M059J (cell line): ENCODE data around the gene SNX10. TPM values are rescaled to one million over a fixed set of nuclear protein-coding genes. Genes with fewer than 3 reads are reported as not detected.

Experiments
- DNase-seq: peaks from one replicate; pipeline ENCODE4 v3.0.0-alpha.2; 2012; ENCODE audit warnings: low read depth
- total RNA-seq: library from RNA; depleted of rRNA; stranded (reverse); fragments of >200 nt; shearing (Covaris generic); gene quantifications from 2 replicates; pipeline ENCODE4 v1.2.3, GENCODE V29; 2014

The SNX10 gene
- total RNA-seq, 1 experiment from 2014 or later, result 10.2 TPM

DNA sequence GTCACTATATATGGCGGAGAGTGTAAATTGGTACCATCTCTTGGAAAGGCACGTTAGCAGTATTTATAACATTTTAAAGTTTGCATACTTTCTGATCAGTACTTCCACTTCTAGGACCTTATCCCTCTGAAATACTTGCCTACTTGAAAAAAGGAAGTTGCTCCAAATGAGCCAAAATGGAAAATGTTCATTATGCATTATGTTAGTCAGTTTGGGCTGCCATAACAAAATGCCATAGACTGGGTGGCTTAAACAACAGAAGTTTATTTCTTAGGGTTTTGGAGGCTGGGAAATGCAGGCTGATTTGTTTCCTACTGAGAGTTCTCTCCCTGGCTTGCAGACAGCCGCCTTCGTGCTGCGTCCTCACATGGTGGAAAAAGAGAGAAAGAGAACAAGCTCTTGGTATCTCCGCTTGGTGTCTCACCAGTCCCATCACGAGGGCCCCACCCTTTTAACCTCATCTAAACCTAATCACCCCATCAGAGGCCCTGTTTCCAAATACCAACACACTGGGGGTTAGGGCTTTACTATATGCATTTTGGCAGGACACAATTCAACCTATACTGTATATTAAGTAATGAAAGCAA lies 6.9 kb downstream of the SNX10 start:
- no peak for DNase-seq

DNA sequence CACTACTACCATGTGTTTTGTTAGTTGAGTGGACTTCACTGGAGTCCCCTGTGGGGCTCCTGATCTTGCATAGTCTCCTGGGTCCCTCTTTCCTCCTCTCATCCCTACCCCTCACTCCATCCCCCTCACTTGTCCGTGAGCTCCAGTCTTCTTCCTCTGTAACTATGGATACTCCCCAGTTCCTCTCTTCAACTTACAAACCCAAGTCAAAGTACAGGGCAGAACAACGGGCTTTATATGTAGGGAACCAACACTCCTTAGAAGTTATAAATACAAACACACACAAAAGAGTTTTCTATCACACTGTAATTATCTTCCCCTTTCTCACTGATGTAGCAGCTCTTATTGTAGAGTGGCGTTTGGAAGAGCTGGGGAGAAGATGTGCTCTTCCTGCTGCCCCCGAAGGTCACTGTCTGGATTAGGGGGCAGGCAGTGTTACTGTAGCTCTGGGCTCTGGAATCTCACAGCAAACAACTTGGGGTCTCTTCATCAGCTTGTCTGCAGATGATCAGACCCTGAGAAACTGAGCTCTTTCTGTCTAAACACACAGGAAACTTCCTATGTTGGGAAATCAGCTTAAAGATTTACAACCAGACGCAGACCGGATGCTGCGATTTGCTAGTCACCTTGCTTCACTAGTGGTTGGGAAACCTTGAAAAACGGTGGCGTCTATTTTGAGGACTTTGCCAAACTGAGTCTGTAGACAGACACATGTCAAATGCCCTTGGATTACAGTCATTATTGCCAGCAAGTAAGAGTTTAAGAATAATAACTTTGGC lies 13.6 kb downstream of the SNX10 start:
- no peak for DNase-seq

- DNase-seq, result no peak
Measured at GRCh38 chr7:26305869-26306665, 14.4 kb downstream of the SNX10 start.

DNA sequence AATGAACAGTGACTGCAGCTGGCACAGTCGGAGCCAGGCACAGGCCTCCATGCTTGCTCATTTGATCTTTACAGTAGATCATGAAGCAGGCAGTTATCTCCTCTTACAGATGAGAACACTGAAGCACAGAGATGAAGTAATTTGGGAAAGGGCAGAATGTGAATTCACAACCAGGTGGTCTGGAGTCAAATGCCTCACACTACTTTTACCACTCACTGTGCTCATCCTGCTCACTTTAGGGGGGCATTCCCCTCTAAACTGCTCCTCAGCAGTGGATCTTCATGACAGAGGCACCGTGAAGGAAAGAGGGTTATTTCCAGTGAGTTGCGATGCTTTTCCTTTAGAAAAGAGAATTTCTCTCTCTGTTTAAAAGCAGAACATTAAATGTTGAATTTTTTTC lies 15.1 kb downstream of the SNX10 start:
- DNase-seq, result no peak

- peak; percentile 85 for DNase-seq
Measured at GRCh38 chr7:26307226-26307625, 15.6 kb downstream of the SNX10 start.

DNA sequence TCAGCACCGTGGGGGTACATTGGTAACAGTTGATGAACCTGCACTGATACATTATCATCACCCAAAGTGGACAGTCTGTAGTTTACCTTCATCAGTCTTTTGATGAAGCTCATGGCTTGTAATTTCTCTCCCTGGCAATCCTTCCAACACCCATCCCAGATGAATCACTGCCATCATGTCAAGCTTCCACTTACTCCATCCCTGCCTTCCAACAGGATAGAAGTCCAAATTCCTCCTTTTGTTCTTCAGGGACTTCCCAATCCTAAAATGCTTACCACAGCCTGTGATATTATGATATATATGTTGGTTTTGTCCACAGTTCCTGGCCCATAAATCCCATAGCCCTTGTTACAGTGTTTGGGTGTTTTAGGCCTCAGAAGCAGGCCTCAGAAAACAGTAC lies 16.1 kb downstream of the SNX10 start:
- peak; percentile 18 for DNase-seq

- peak; percentile 76 for DNase-seq
Measured at GRCh38 chr7:26308551-26308950, 16.9 kb downstream of the SNX10 start.

- DNase-seq, result no peak
Measured at GRCh38 chr7:26309089-26309488, 17.4 kb downstream of the SNX10 start.

- no peak for DNase-seq
Measured at GRCh38 chr7:26311798-26312197, 20.1 kb downstream of the SNX10 start.

DNA sequence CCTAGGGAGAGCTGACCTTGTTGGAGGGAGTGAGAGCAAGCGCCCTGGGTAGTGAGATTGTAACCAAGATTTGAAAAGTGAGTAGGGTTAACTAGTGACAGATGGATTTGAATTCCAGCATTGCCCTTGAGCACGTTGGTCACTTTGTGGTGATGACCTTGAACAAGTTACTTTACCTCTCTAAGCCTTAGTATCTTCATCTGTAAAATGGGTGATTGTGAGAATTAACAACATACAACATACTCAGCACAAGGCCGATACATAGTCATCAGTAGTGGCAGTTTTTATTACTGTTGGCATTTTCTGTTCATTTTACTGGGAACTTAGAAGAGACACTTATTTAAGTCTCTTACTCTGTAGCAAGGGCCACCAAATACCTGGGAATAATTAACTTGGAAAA lies 25.5 kb downstream of the SNX10 start:
- DNase-seq, result no peak

DNA sequence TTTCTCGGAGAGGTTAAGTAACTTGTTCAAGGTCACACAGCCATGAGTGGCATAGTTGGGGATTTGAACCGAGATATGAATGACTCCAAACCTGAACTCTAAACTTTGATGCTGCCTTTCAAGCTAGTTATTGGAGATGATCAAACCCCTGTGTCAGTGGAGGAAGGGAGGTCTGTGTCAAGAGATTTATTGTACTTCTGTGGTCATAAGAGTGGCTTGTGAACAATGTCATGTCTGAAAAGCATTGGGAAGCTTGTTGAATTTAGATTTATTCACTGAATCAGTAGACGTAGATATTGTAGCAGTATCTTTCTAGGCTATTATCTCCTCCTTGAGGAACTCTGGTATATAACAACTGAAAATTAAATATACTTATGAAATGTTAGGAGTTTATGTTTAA lies 27.3 kb downstream of the SNX10 start:
- DNase-seq, result no peak

GRCh38 chr7:26319636-26320035 lies 28.0 kb downstream of the SNX10 start:
- DNase-seq, result no peak

DNA sequence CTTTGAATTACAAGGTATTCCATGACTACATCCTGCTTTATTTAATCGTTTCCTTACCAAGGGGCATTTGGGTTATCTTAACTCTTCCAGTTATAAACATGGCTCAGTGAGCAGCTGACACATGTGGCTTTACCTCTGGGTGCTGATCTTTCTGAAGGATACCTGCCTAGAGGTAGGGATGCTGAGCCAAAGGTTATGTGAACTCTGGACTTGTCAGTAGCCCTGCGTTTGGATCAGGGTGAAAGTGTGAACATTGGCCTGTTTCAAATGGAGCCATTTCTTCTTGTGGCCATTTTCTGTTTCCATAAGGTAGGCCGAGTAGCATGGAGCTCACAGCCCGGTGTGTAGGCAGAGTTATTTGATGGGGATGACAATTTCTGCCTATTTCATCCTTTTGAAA lies 29.2 kb downstream of the SNX10 start:
- DNase-seq, result no peak

GRCh38 chr7:26321435-26321834 lies 29.8 kb downstream of the SNX10 start:
- DNase-seq, result peak; percentile 81

GRCh38 chr7:26326211-26326610 lies 34.5 kb downstream of the SNX10 start:
- DNase-seq, result peak; percentile 39

GRCh38 chr7:26328498-26329390 lies 37.1 kb downstream of the SNX10 start:
- DNase-seq, result no peak

- no peak for DNase-seq
Measured at GRCh38 chr7:26329520-26330255, 38.0 kb downstream of the SNX10 start.

GRCh38 chr7:26331113-26331512 lies 39.5 kb downstream of the SNX10 start:
- DNase-seq, result no peak

DNA sequence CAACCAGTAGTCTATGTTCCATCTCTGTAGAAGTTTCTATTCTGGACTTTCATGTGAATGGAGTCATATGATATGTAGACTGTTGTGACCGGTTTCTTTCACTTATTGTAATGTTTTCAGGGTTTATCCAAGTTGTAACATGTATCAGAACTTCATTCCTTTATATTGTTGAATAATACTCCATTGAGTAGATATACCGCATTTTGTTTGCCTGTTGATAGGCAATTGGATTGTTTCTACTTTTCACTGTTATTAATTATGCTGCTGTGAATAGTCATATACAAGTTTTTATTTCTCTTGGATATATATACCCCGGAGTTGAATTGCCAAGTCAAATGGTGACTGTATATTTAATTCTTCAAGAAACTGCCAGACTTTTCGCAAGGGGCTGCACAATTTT lies 40.1 kb downstream of the SNX10 start:
- no peak for DNase-seq

- DNase-seq, result no peak
Measured at GRCh38 chr7:26332698-26333097, 41.0 kb downstream of the SNX10 start.
